ENCODE results near the gene CRIM1.

The CRIM1 gene

DNA sequence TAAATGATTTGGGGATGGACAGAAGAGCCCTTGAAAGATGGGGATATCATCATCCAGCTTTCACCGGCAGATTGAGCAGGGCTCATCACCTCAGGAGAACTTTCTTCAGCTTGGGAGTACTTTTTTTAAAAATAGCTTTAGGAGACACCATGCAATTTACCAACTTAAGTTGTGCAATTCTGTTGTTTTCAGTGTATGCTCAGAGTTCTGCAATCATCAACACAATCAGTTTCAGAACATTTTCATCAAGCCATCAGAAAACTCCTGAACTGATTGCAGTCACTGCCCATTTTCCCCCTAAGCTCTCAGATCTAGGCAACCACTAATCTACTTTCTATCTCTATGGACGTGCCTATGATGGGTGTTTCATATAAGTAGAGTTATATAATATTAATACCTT lies 117.7 kb downstream of the CRIM1 start:
- H3K36me3 ChIP-seq (ENCODE audit: control insufficient read depth in 2 of 2, insufficient read depth in 2 of 2, low read length in 2 of 2): peaks cover 9 to 11% of the 10 kb centered on the region in 2 donors
- peaks cover 2 to 3% of the 10 kb centered on the region in 2 donors for H3K4me1 ChIP-seq (ENCODE audit: control insufficient read depth in 2 of 2, insufficient read depth in 2 of 2, low read length in 2 of 2)
- no peak overlapping the region for H3K4me3 ChIP-seq (ENCODE audit: low read length in 2 of 2)
- H3K9me3 ChIP-seq (ENCODE audit: control insufficient read depth in 2 of 2, low read length in 2 of 2): peaks cover 4 to 11% of the 10 kb centered on the region in 2 donors
- no peak overlapping the region for H3K27ac ChIP-seq (ENCODE audit: low read depth in 2 of 2, low read length in 2 of 2)
- no peaks in the 10 kb centered on the region for H3K27me3 ChIP-seq (ENCODE audit: control insufficient read depth in 2 of 2, insufficient read depth in 2 of 2, low read length in 2 of 2)
- no peak overlapping the region for H3K9ac ChIP-seq (ENCODE audit: low read depth in 1 of 2, low read length in 2 of 2)

GRCh38 chr2:36476411-36476810 lies 120.8 kb downstream of the CRIM1 start:
- Histone ChIP-seq H3K27me3 (ENCODE audit: control insufficient read depth in 2 of 2, insufficient read depth in 2 of 2, low read length in 2 of 2) (no peaks in the 10 kb centered on the region), H3K4me3 (ENCODE audit: low read length in 2 of 2) (no peak overlapping the region), H3K4me1 (ENCODE audit: control insufficient read depth in 2 of 2, insufficient read depth in 2 of 2, low read length in 2 of 2) (peaks cover 2 to 8% of the 10 kb centered on the region in 2 donors), H3K9me3 (ENCODE audit: control insufficient read depth in 2 of 2, low read length in 2 of 2) (peaks cover 4 to 11% of the 10 kb centered on the region in 2 donors), H3K27ac (ENCODE audit: low read depth in 2 of 2, low read length in 2 of 2) (no peak overlapping the region), H3K9ac (ENCODE audit: low read depth in 1 of 2, low read length in 2 of 2) (no peak overlapping the region), H3K36me3 (ENCODE audit: control insufficient read depth in 2 of 2, insufficient read depth in 2 of 2, low read length in 2 of 2) (peaks cover 25 to 30% of the 10 kb centered on the region in 2 donors)

GRCh38 chr2:36477315-36477714 lies 121.7 kb downstream of the CRIM1 start:
- no peak overlapping the region for H3K9ac ChIP-seq (ENCODE audit: low read depth in 1 of 2, low read length in 2 of 2)
- H3K36me3 ChIP-seq (ENCODE audit: control insufficient read depth in 2 of 2, insufficient read depth in 2 of 2, low read length in 2 of 2): peaks cover 31 to 34% of the 10 kb centered on the region in 2 donors
- peaks cover 4 to 11% of the 10 kb centered on the region in 2 donors for H3K9me3 ChIP-seq (ENCODE audit: control insufficient read depth in 2 of 2, low read length in 2 of 2)
- H3K27me3 ChIP-seq (ENCODE audit: control insufficient read depth in 2 of 2, insufficient read depth in 2 of 2, low read length in 2 of 2): no peaks in the 10 kb centered on the region
- H3K4me1 ChIP-seq (ENCODE audit: control insufficient read depth in 2 of 2, insufficient read depth in 2 of 2, low read length in 2 of 2): peaks cover 2 to 8% of the 10 kb centered on the region in 2 donors
- H3K27ac ChIP-seq (ENCODE audit: low read depth in 2 of 2, low read length in 2 of 2): peak overlapping the region in 1 of 2 donors; percentile 11
- no peak overlapping the region for H3K4me3 ChIP-seq (ENCODE audit: low read length in 2 of 2)

DNA sequence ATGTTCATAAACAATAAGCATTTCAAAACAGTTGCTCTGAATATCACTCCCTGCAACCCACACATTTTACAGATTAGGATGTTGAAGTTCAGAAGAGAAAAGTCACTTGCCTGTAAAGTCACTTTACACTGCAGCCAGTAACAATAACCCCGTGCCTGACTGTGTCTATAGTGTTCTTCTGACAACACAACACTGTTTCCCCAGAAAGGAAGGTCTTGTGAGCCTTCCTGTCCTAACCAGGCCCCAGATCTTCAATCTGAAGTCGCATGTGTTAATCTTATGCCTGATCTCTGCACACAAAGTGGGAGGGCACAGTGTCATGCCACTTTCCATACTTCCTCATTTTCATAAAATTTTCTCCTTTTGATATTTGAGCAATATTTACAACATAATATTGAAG lies 122.2 kb downstream of the CRIM1 start:
- Histone ChIP-seq H3K4me1 (ENCODE audit: control insufficient read depth in 2 of 2, insufficient read depth in 2 of 2, low read length in 2 of 2) (peaks cover 2 to 8% of the 10 kb centered on the region in 2 donors), H3K4me3 (ENCODE audit: low read length in 2 of 2) (no peak overlapping the region), H3K9me3 (ENCODE audit: control insufficient read depth in 2 of 2, low read length in 2 of 2) (peaks cover 4 to 11% of the 10 kb centered on the region in 2 donors), H3K36me3 (ENCODE audit: control insufficient read depth in 2 of 2, insufficient read depth in 2 of 2, low read length in 2 of 2) (peaks cover 31 to 36% of the 10 kb centered on the region in 2 donors), H3K27ac (ENCODE audit: low read depth in 2 of 2, low read length in 2 of 2) (peak overlapping the region; percentile 8 to 11), H3K27me3 (ENCODE audit: control insufficient read depth in 2 of 2, insufficient read depth in 2 of 2, low read length in 2 of 2) (no peaks in the 10 kb centered on the region), H3K9ac (ENCODE audit: low read depth in 1 of 2, low read length in 2 of 2) (no peak overlapping the region)

- H3K27me3 ChIP-seq (ENCODE audit: control insufficient read depth in 2 of 2, insufficient read depth in 2 of 2, low read length in 2 of 2): no peaks in the 10 kb centered on the region
- peaks cover 4 to 11% of the 10 kb centered on the region in 2 donors for H3K9me3 ChIP-seq (ENCODE audit: control insufficient read depth in 2 of 2, low read length in 2 of 2)
- peaks cover 32 to 38% of the 10 kb centered on the region in 2 donors for H3K36me3 ChIP-seq (ENCODE audit: control insufficient read depth in 2 of 2, insufficient read depth in 2 of 2, low read length in 2 of 2)
- no peak overlapping the region for H3K4me3 ChIP-seq (ENCODE audit: low read length in 2 of 2)
- peak overlapping the region in 1 of 2 donors; percentile 8 for H3K27ac ChIP-seq (ENCODE audit: low read depth in 2 of 2, low read length in 2 of 2)
- peaks cover 2 to 8% of the 10 kb centered on the region in 2 donors for H3K4me1 ChIP-seq (ENCODE audit: control insufficient read depth in 2 of 2, insufficient read depth in 2 of 2, low read length in 2 of 2)
- H3K9ac ChIP-seq (ENCODE audit: low read depth in 1 of 2, low read length in 2 of 2): no peak overlapping the region
Observed at GRCh38 chr2:36478332-36478738, 122.8 kb downstream of the CRIM1 start.

GRCh38 chr2:36478999-36479398 lies 123.4 kb downstream of the CRIM1 start:
- Histone ChIP-seq H3K36me3 (ENCODE audit: control insufficient read depth in 2 of 2, insufficient read depth in 2 of 2, low read length in 2 of 2) (peaks cover 36 to 45% of the 10 kb centered on the region in 2 donors), H3K4me1 (ENCODE audit: control insufficient read depth in 2 of 2, insufficient read depth in 2 of 2, low read length in 2 of 2) (peaks cover 2 to 8% of the 10 kb centered on the region in 2 donors), H3K9ac (ENCODE audit: low read depth in 1 of 2, low read length in 2 of 2) (no peak overlapping the region), H3K4me3 (ENCODE audit: low read length in 2 of 2) (no peak overlapping the region), H3K9me3 (ENCODE audit: control insufficient read depth in 2 of 2, low read length in 2 of 2) (peaks cover 4 to 11% of the 10 kb centered on the region in 2 donors), H3K27me3 (ENCODE audit: control insufficient read depth in 2 of 2, insufficient read depth in 2 of 2, low read length in 2 of 2) (no peaks in the 10 kb centered on the region), H3K27ac (ENCODE audit: low read depth in 2 of 2, low read length in 2 of 2) (peak overlapping the region in 1 of 2 donors; percentile 29)

- H3K27me3 ChIP-seq (ENCODE audit: control insufficient read depth in 2 of 2, insufficient read depth in 2 of 2, low read length in 2 of 2): no peaks in the 10 kb centered on the region
Observed at GRCh38 chr2:36479406-36479805, 123.8 kb downstream of the CRIM1 start.

GRCh38 chr2:36480028-36480427 lies 124.5 kb downstream of the CRIM1 start:
- peaks cover 4 to 7% of the 10 kb centered on the region in 2 donors for H3K9me3 ChIP-seq (ENCODE audit: control insufficient read depth in 2 of 2, low read length in 2 of 2)
- no peak overlapping the region for H3K9ac ChIP-seq (ENCODE audit: low read depth in 1 of 2, low read length in 2 of 2)
- H3K27me3 ChIP-seq (ENCODE audit: control insufficient read depth in 2 of 2, insufficient read depth in 2 of 2, low read length in 2 of 2): no peaks in the 10 kb centered on the region
- H3K4me3 ChIP-seq (ENCODE audit: low read length in 2 of 2): no peak overlapping the region
- peaks cover 39 to 48% of the 10 kb centered on the region in 2 donors for H3K36me3 ChIP-seq (ENCODE audit: control insufficient read depth in 2 of 2, insufficient read depth in 2 of 2, low read length in 2 of 2)
- no peak overlapping the region for H3K27ac ChIP-seq (ENCODE audit: low read depth in 2 of 2, low read length in 2 of 2)
- H3K4me1 ChIP-seq (ENCODE audit: control insufficient read depth in 2 of 2, insufficient read depth in 2 of 2, low read length in 2 of 2): peaks cover 2 to 8% of the 10 kb centered on the region in 2 donors

More at GRCh38 chr2:36479406-36479805, 123.8 kb downstream of the CRIM1 start:
- H3K4me3 ChIP-seq (ENCODE audit: low read length in 2 of 2): no peak overlapping the region
- no peak overlapping the region for H3K27ac ChIP-seq (ENCODE audit: low read depth in 2 of 2, low read length in 2 of 2)
- H3K36me3 ChIP-seq (ENCODE audit: control insufficient read depth in 2 of 2, insufficient read depth in 2 of 2, low read length in 2 of 2): peaks cover 39 to 48% of the 10 kb centered on the region in 2 donors
- H3K9me3 ChIP-seq (ENCODE audit: control insufficient read depth in 2 of 2, low read length in 2 of 2): peaks cover 4 to 11% of the 10 kb centered on the region in 2 donors
- no peak overlapping the region for H3K9ac ChIP-seq (ENCODE audit: low read depth in 1 of 2, low read length in 2 of 2)
- H3K4me1 ChIP-seq (ENCODE audit: control insufficient read depth in 2 of 2, insufficient read depth in 2 of 2, low read length in 2 of 2): peaks cover 2 to 8% of the 10 kb centered on the region in 2 donors

GRCh38 chr2:36480636-36481035 lies 125.1 kb downstream of the CRIM1 start:
- peaks cover 2 to 8% of the 10 kb centered on the region in 2 donors for H3K4me1 ChIP-seq (ENCODE audit: control insufficient read depth in 2 of 2, insufficient read depth in 2 of 2, low read length in 2 of 2)
- H3K27ac ChIP-seq (ENCODE audit: low read depth in 2 of 2, low read length in 2 of 2): no peak overlapping the region
- peaks cover 0 to 3% of the 10 kb centered on the region in 2 donors for H3K9me3 ChIP-seq (ENCODE audit: control insufficient read depth in 2 of 2, low read length in 2 of 2)
- H3K27me3 ChIP-seq (ENCODE audit: control insufficient read depth in 2 of 2, insufficient read depth in 2 of 2, low read length in 2 of 2): no peaks in the 10 kb centered on the region
- H3K4me3 ChIP-seq (ENCODE audit: low read length in 2 of 2): no peak overlapping the region
- H3K9ac ChIP-seq (ENCODE audit: low read depth in 1 of 2, low read length in 2 of 2): no peak overlapping the region
- peaks cover 41 to 48% of the 10 kb centered on the region in 2 donors for H3K36me3 ChIP-seq (ENCODE audit: control insufficient read depth in 2 of 2, insufficient read depth in 2 of 2, low read length in 2 of 2)

- Histone ChIP-seq H3K4me3 (ENCODE audit: low read length in 2 of 2) (no peak overlapping the region), H3K27me3 (ENCODE audit: control insufficient read depth in 2 of 2, insufficient read depth in 2 of 2, low read length in 2 of 2) (no peaks in the 10 kb centered on the region), H3K27ac (ENCODE audit: low read depth in 2 of 2, low read length in 2 of 2) (no peak overlapping the region), H3K4me1 (ENCODE audit: control insufficient read depth in 2 of 2, insufficient read depth in 2 of 2, low read length in 2 of 2) (peaks cover 2 to 8% of the 10 kb centered on the region in 2 donors), H3K9ac (ENCODE audit: low read depth in 1 of 2, low read length in 2 of 2) (no peak overlapping the region), H3K9me3 (ENCODE audit: control insufficient read depth in 2 of 2, low read length in 2 of 2) (no peaks in the 10 kb centered on the region), H3K36me3 (ENCODE audit: control insufficient read depth in 2 of 2, insufficient read depth in 2 of 2, low read length in 2 of 2) (peaks cover 41 to 48% of the 10 kb centered on the region in 2 donors)
Observed at GRCh38 chr2:36481709-36482108, 126.1 kb downstream of the CRIM1 start.

Data from mucosa of rectum (tissue), 2 donors.